Liver (tissue), 9 donors: ENCODE data around the gene LRP10. TPM values are rescaled to one million over a fixed set of nuclear protein-coding genes. Genes with fewer than 3 reads are reported as not detected.
A peak's percentile ranks its signal among the peaks of the same experiment; 100 is the strongest.

Source experiments
- DNase-seq: peaks from one replicate; pipeline ENCODE4 v3.0.0-alpha.2; 2017; ENCODE audit warnings: low spot score
- H3K27ac ChIP-seq, 2 donors: one replicate each; pipeline ENCODE4 v1.7.0; 2013; ENCODE audit warnings: inconsistent platforms in 2 of 2, low read length in 2 of 2, control low read depth in 1 of 2, low read depth in 1 of 2, mild to moderate bottlenecking in 1 of 2
- H3K27me3 ChIP-seq, 4 donors: one replicate each; pipeline versions ENCODE4 v1.6.1 to v1.7.0; 2013; ENCODE audit warnings: low read length in 3 of 4, inconsistent platforms in 1 of 4, mild to moderate bottlenecking in 1 of 4, moderate library complexity in 1 of 4; ENCODE audit not compliant: control insufficient read depth in 4 of 4, insufficient read depth in 4 of 4
- H3K36me3 ChIP-seq, 4 donors: one replicate each; pipeline versions ENCODE4 v1.6.1 to v1.7.0; 2013; ENCODE audit warnings: low read length in 3 of 4, mild to moderate bottlenecking in 3 of 4, low read depth in 1 of 4, moderate library complexity in 1 of 4; ENCODE audit not compliant: control insufficient read depth in 4 of 4, insufficient read depth in 3 of 4
- H3K4me1 ChIP-seq, 4 donors: one replicate each; pipeline versions ENCODE4 v1.6.1 to v1.7.0; 2013; ENCODE audit warnings: low read length in 3 of 4, mild to moderate bottlenecking in 3 of 4, moderate library complexity in 1 of 4; ENCODE audit not compliant: control insufficient read depth in 4 of 4, insufficient read depth in 4 of 4
- H3K4me3 ChIP-seq, 3 donors: one replicate each; pipeline versions ENCODE4 v1.6.1 to v1.7.0; 2013; ENCODE audit warnings: low read length in 3 of 3, control low read depth in 1 of 3, low read depth in 1 of 3, mild to moderate bottlenecking in 1 of 3
- H3K9ac ChIP-seq, 2 donors: one replicate each; pipeline ENCODE4 v1.7.0; 2013; ENCODE audit warnings: low read length in 2 of 2, mild to moderate bottlenecking in 2 of 2, moderate library complexity in 2 of 2, control low read depth in 1 of 2, low read depth in 1 of 2
- H3K9me3 ChIP-seq, 4 donors: one replicate each; pipeline versions ENCODE4 v1.6.1 to v1.7.0; 2013; ENCODE audit warnings: low read length in 3 of 4; ENCODE audit not compliant: control insufficient read depth in 4 of 4
- EGR1 ChIP-seq, 2 donors: IDR thresholded peaks; 2 replicates each; pipeline ENCODE4 v1.6.1; 2016 to 2018; ENCODE audit warnings: antibody characterized with exemption in 2 of 2, low read depth in 2 of 2
- FOXA1 ChIP-seq: IDR thresholded peaks from 2 replicates; pipeline ENCODE4 v1.6.1; 2016; ENCODE audit warnings: antibody characterized with exemption
- FOXA2 ChIP-seq: IDR thresholded peaks from 2 replicates; pipeline ENCODE4 v1.6.1; 2016; ENCODE audit warnings: antibody characterized with exemption
- GABPA ChIP-seq, 2 donors: IDR thresholded peaks in 1 of 2; conservative IDR thresholded peaks in 1 of 2; 2 replicates each; pipeline ENCODE4 v1.6.1; 2016; ENCODE audit warnings: antibody characterized with exemption in 2 of 2, mild to moderate bottlenecking in 1 of 2, moderate library complexity in 1 of 2
- HNF4A ChIP-seq, 2 donors: conservative IDR thresholded peaks; 2 replicates each; pipeline ENCODE4 v1.6.1; 2016; ENCODE audit warnings: antibody characterized with exemption in 2 of 2, mild to moderate bottlenecking in 2 of 2
- HNF4G ChIP-seq: IDR thresholded peaks from 2 replicates; pipeline ENCODE4 v1.6.1; 2016; ENCODE audit warnings: antibody characterized with exemption
- JUND ChIP-seq, 2 donors: IDR thresholded peaks; 2 replicates each; pipeline ENCODE4 v1.6.1; 2016; ENCODE audit warnings: antibody characterized with exemption in 2 of 2
- NR2F2 ChIP-seq: IDR thresholded peaks from 2 replicates; pipeline ENCODE4 v1.6.1; 2016; ENCODE audit warnings: antibody characterized with exemption
- RAD21 ChIP-seq, 2 donors: IDR thresholded peaks; 2 replicates each; pipeline ENCODE4 v1.6.1; 2016; ENCODE audit warnings: antibody characterized with exemption in 2 of 2, mild to moderate bottlenecking in 2 of 2
- RXRA ChIP-seq, 2 donors: IDR thresholded peaks; 2 replicates each; pipeline ENCODE4 v1.6.1; 2017 to 2018; ENCODE audit warnings: antibody characterized with exemption in 2 of 2, mild to moderate bottlenecking in 1 of 2
- SP1 ChIP-seq: IDR thresholded peaks from 2 replicates; pipeline ENCODE4 v1.6.1; 2018; ENCODE audit warnings: antibody characterized with exemption, mild to moderate bottlenecking
- TAF1 ChIP-seq: conservative IDR thresholded peaks from 2 replicates; pipeline ENCODE4 v1.6.1; 2016; ENCODE audit warnings: antibody characterized with exemption, mild to moderate bottlenecking
- YY1 ChIP-seq: IDR thresholded peaks from 2 replicates; pipeline ENCODE4 v1.6.1; 2016; ENCODE audit warnings: antibody characterized with exemption, mild to moderate bottlenecking
- WGBS: extraction: QIAGEN DNeasy Blood & Tissue Kit; methylation state at CpG from one replicate; pipeline ENCODE4 v1.1.7; 2013; 5-methylcytosine and 5-hydroxymethylcytosine counted together
- polyA plus RNA-seq, 2 donors: library from polyadenylated mRNA; stranded (reverse) in 1 of 2; unstranded in 1 of 2; fragments of 200-250 nt in 1 of 2; fragments of >200 nt in 1 of 2; fragmentation: Nextera tagmentation in 1 of 2; extraction: Ambion mirVana in 1 of 2; gene quantifications; one replicate each; pipeline versions ENCODE4 v1.2.1 to v1.2.3, GENCODE V29; 2013 to 2015
- total RNA-seq, 2 donors: library from RNA; depleted of rRNA; stranded (reverse); fragments of >200 nt; gene quantifications; one replicate each; pipeline ENCODE4 v1.2.3, GENCODE V29; 2014
- TF ChIP-seq, protein P1 (sequence below): IDR thresholded peaks from 2 replicates; pipeline ENCODE4 v1.6.1; 2016; ENCODE audit warnings: antibody characterized with exemption
- TF ChIP-seq, protein P2 (sequence below): IDR thresholded peaks from 2 replicates; pipeline ENCODE4 v1.6.1; 2016; ENCODE audit warnings: antibody characterized with exemption
- TF ChIP-seq, protein P3 (sequence below): IDR thresholded peaks from 2 replicates; pipeline ENCODE4 v1.6.1; 2016; ENCODE audit warnings: antibody characterized with exemption, mild to moderate bottlenecking
- TF ChIP-seq, protein P4 (sequence below): fragments of 150-350 bp; IDR thresholded peaks from 2 replicates; pipeline ENCODE4 v1.5.1; 2017; ENCODE audit warnings: improper control_type of control experiment, low read depth, low read length; ENCODE audit not compliant: missing input control
- TF ChIP-seq, protein P5 (sequence below): IDR thresholded peaks from 2 replicates; pipeline ENCODE4 v1.6.1; 2016; ENCODE audit warnings: antibody characterized with exemption
- donor health status: healthy.
- donor health status: healthy.
- donor health status: healthy.
- donor health status: healthy.
- donor health status: healthy.

LRP10 gene
- total and polyA plus RNA-seq, 4 donors: 19.5 to 61.7 (median 31.3) TPM

DNA sequence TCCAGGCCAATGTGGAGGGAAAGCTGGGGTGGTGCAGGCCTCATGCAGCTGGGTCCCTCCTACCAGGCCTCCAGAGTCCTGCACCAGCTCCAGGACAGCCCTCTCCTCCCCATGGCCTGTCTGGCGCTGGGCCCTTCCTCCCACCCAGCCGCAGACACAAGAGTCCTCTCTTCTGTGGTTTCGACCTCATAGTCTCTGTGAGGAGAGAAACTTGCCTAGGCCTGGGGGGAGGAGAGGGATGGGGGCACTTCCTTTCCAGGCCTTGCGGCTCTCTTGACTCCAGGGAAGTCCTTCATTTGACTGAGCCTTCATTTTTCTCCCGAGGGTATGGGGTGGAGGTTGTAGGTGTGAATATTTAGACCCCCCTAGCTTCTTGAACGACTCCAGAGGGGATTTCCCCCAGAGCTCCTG, 32.9 kb upstream of the LRP10 start:
- TF ChIP-seq, protein P1, sequence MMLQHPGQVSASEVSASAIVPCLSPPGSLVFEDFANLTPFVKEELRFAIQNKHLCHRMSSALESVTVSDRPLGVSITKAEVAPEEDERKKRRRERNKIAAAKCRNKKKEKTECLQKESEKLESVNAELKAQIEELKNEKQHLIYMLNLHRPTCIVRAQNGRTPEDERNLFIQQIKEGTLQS: no peak
- TF ChIP-seq GABPA (IDR thresholded peaks at IDR 0.05 in 1 of 2, conservative IDR thresholded peaks at IDR 0.05 in 1 of 2) (no peak), NR2F2 (no peak), RAD21 (IDR thresholded peaks at IDR 0.05) (no peak), JUND (IDR thresholded peaks at IDR 0.05) (no peak), RXRA (IDR thresholded peaks at IDR 0.05) (no peak), SP1 (no peak), YY1 (no peak), TAF1 (no peak), EGR1 (IDR thresholded peaks at IDR 0.05; ENCODE audit: low read depth in 2 of 2) (no peak), HNF4A (conservative IDR thresholded peaks at IDR 0.05) (no peak), FOXA1 (no peak), HNF4G (no peak), FOXA2 (no peak)
- TF ChIP-seq, protein P2, sequence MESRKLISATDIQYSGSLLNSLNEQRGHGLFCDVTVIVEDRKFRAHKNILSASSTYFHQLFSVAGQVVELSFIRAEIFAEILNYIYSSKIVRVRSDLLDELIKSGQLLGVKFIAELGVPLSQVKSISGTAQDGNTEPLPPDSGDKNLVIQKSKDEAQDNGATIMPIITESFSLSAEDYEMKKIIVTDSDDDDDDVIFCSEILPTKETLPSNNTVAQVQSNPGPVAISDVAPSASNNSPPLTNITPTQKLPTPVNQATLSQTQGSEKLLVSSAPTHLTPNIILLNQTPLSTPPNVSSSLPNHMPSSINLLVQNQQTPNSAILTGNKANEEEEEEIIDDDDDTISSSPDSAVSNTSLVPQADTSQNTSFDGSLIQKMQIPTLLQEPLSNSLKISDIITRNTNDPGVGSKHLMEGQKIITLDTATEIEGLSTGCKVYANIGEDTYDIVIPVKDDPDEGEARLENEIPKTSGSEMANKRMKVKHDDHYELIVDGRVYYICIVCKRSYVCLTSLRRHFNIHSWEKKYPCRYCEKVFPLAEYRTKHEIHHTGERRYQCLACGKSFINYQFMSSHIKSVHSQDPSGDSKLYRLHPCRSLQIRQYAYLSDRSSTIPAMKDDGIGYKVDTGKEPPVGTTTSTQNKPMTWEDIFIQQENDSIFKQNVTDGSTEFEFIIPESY: no peak
- TF ChIP-seq, protein P3, sequence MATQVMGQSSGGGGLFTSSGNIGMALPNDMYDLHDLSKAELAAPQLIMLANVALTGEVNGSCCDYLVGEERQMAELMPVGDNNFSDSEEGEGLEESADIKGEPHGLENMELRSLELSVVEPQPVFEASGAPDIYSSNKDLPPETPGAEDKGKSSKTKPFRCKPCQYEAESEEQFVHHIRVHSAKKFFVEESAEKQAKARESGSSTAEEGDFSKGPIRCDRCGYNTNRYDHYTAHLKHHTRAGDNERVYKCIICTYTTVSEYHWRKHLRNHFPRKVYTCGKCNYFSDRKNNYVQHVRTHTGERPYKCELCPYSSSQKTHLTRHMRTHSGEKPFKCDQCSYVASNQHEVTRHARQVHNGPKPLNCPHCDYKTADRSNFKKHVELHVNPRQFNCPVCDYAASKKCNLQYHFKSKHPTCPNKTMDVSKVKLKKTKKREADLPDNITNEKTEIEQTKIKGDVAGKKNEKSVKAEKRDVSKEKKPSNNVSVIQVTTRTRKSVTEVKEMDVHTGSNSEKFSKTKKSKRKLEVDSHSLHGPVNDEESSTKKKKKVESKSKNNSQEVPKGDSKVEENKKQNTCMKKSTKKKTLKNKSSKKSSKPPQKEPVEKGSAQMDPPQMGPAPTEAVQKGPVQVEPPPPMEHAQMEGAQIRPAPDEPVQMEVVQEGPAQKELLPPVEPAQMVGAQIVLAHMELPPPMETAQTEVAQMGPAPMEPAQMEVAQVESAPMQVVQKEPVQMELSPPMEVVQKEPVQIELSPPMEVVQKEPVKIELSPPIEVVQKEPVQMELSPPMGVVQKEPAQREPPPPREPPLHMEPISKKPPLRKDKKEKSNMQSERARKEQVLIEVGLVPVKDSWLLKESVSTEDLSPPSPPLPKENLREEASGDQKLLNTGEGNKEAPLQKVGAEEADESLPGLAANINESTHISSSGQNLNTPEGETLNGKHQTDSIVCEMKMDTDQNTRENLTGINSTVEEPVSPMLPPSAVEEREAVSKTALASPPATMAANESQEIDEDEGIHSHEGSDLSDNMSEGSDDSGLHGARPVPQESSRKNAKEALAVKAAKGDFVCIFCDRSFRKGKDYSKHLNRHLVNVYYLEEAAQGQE: no peak
- TF ChIP-seq, protein P4, sequence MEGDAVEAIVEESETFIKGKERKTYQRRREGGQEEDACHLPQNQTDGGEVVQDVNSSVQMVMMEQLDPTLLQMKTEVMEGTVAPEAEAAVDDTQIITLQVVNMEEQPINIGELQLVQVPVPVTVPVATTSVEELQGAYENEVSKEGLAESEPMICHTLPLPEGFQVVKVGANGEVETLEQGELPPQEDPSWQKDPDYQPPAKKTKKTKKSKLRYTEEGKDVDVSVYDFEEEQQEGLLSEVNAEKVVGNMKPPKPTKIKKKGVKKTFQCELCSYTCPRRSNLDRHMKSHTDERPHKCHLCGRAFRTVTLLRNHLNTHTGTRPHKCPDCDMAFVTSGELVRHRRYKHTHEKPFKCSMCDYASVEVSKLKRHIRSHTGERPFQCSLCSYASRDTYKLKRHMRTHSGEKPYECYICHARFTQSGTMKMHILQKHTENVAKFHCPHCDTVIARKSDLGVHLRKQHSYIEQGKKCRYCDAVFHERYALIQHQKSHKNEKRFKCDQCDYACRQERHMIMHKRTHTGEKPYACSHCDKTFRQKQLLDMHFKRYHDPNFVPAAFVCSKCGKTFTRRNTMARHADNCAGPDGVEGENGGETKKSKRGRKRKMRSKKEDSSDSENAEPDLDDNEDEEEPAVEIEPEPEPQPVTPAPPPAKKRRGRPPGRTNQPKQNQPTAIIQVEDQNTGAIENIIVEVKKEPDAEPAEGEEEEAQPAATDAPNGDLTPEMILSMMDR: no peak
- TF ChIP-seq, protein P5, sequence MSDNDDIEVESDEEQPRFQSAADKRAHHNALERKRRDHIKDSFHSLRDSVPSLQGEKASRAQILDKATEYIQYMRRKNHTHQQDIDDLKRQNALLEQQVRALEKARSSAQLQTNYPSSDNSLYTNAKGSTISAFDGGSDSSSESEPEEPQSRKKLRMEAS: no peak
- peak overlapping the region; percentile 25 to 73 for H3K27ac ChIP-seq
- H3K27me3 ChIP-seq: no peaks in the 10 kb centered on the region
- peak overlapping the region in 1 of 3 donors; percentile 73 for H3K4me3 ChIP-seq
- DNase-seq: no peak
- no peaks in the 10 kb centered on the region for H3K9me3 ChIP-seq
- 73% methylated on average over 6 of the region's 6 CpGs for WGBS
- H3K36me3 ChIP-seq: peaks cover 3 to 6% (median 4%) of the 10 kb centered on the region in 4 donors
- peaks cover 0 to 18% (median 3%) of the 10 kb centered on the region in 4 donors for H3K4me1 ChIP-seq
- H3K9ac ChIP-seq: no peak overlapping the region
